H9 (cell line): ENCODE results near the gene KIF5C. TPM values are rescaled to one million over a fixed set of nuclear protein-coding genes. Genes with fewer than 3 reads are reported as not detected.

Experiments used
- DNase-seq: peaks from one replicate; pipeline ENCODE4 v3.0.0-alpha.2; 2017
- H2AFZ ChIP-seq: one replicate; pipeline ENCODE4 v1.6.1; 2013; ENCODE audit warnings: mild to moderate bottlenecking, low read length, control low read depth, moderate library complexity
- H2AK5ac ChIP-seq: 2 replicates; pipeline ENCODE4 v1.6.1; 2013; ENCODE audit warnings: low read length, control low read depth, mixed read lengths; ENCODE audit not compliant: insufficient read length
- H2BK120ac ChIP-seq: one replicate; pipeline ENCODE4 v1.6.1; 2013; ENCODE audit warnings: low read depth, mild to moderate bottlenecking, low read length, control low read depth, inconsistent platforms; ENCODE audit not compliant: poor library complexity, severe bottlenecking
- H2BK12ac ChIP-seq: 2 replicates; pipeline ENCODE4 v1.6.1; 2013; ENCODE audit warnings: low read length, control low read depth, mixed read lengths, low read depth; ENCODE audit not compliant: insufficient read length
- H2BK15ac ChIP-seq: 2 replicates; pipeline ENCODE4 v1.6.1; 2013; ENCODE audit warnings: low read depth, low read length, control low read depth
- H2BK20ac ChIP-seq: one replicate; pipeline ENCODE4 v1.6.1; 2013; ENCODE audit warnings: low read depth, mild to moderate bottlenecking, low read length, control low read depth, inconsistent platforms; ENCODE audit not compliant: poor library complexity, severe bottlenecking
- H2BK5ac ChIP-seq: 2 replicates; pipeline ENCODE4 v1.6.1; 2013; ENCODE audit warnings: low read length, control low read depth, mixed read lengths; ENCODE audit not compliant: insufficient read length
- H3K14ac ChIP-seq: 2 replicates; pipeline ENCODE4 v1.6.1; 2013; ENCODE audit warnings: low read length, control low read depth; ENCODE audit not compliant: insufficient read depth
- H3K18ac ChIP-seq: 2 replicates; pipeline ENCODE4 v1.6.1; 2013; ENCODE audit warnings: low read depth, mild to moderate bottlenecking, mixed read lengths, low read length, control low read depth; ENCODE audit not compliant: insufficient read length
- H3K23ac ChIP-seq: 2 replicates; pipeline ENCODE4 v1.6.1; 2013; ENCODE audit warnings: low read length, control low read depth, mixed read lengths, low read depth; ENCODE audit not compliant: insufficient read length
- H3K23me2 ChIP-seq: 2 replicates; pipeline ENCODE4 v1.6.1; 2013; ENCODE audit warnings: low read depth, mild to moderate bottlenecking, mixed read lengths, low read length, control low read depth; ENCODE audit not compliant: insufficient read length, poor library complexity, severe bottlenecking
- H3K27ac ChIP-seq: 2 replicates; pipeline ENCODE4 v1.5.1; 2013; ENCODE audit warnings: low read length, control low read depth, mixed read lengths, low read depth; ENCODE audit not compliant: insufficient read length
- H3K27me3 ChIP-seq: 2 replicates; pipeline ENCODE4 v1.6.1; 2013; ENCODE audit warnings: low read length, control low read depth, inconsistent platforms; ENCODE audit not compliant: insufficient read depth
- H3K4ac ChIP-seq: 2 replicates; pipeline ENCODE4 v1.6.1; 2013; ENCODE audit warnings: low read depth, mild to moderate bottlenecking, control low read depth, inconsistent platforms, low read length, moderate library complexity
- H3K4me1 ChIP-seq: 2 replicates; pipeline ENCODE4 v1.6.1; 2013; ENCODE audit warnings: low read length, control low read depth, inconsistent platforms; ENCODE audit not compliant: insufficient read depth
- H3K4me2 ChIP-seq: 2 replicates; pipeline ENCODE4 v1.6.1; 2013; ENCODE audit warnings: low read length, control low read depth, mixed read lengths; ENCODE audit not compliant: insufficient read length, insufficient read depth
- H3K56ac ChIP-seq: 2 replicates; pipeline ENCODE4 v1.6.1; 2013; ENCODE audit warnings: low read depth, mild to moderate bottlenecking, mixed read lengths, low read length, control low read depth; ENCODE audit not compliant: insufficient read length
- H3K79me1 ChIP-seq: 2 replicates; pipeline ENCODE4 v1.6.1; 2013; ENCODE audit warnings: low read depth, mild to moderate bottlenecking, moderate library complexity, low read length, control low read depth, inconsistent platforms; ENCODE audit not compliant: insufficient read depth, poor library complexity, severe bottlenecking
- H3K79me2 ChIP-seq: 2 replicates; pipeline ENCODE4 v1.6.1; 2013; ENCODE audit warnings: low read length, control low read depth, inconsistent platforms; ENCODE audit not compliant: insufficient read depth
- H3K9ac ChIP-seq: 2 replicates; pipeline ENCODE4 v1.6.1; 2013; ENCODE audit warnings: low read length, control low read depth, mixed read lengths; ENCODE audit not compliant: insufficient read length; ENCODE audit errors: extremely low read depth
- H3K9me3 ChIP-seq: one replicate; pipeline ENCODE4 v1.6.1; 2013; ENCODE audit warnings: low read depth, low read length, inconsistent platforms; ENCODE audit not compliant: control insufficient read depth
- H3T11ph ChIP-seq: one replicate; pipeline ENCODE4 v1.6.1; 2013; ENCODE audit warnings: mild to moderate bottlenecking, low read length, control low read depth, inconsistent platforms
- H4K20me1 ChIP-seq: one replicate; pipeline ENCODE4 v1.6.1; 2013; ENCODE audit not compliant: control insufficient read depth, insufficient read length, insufficient read depth
- H4K5ac ChIP-seq: 2 replicates; pipeline ENCODE4 v1.6.1; 2013; ENCODE audit warnings: low read depth, mild to moderate bottlenecking, mixed read lengths, low read length, control low read depth; ENCODE audit not compliant: insufficient read length
- H4K8ac ChIP-seq: replicated peaks from 2 replicates; pipeline ENCODE4 v1.6.1; 2013; ENCODE audit warnings: low read length, control low read depth, mixed read lengths, low read depth; ENCODE audit not compliant: insufficient read length
- H4K91ac ChIP-seq: 2 replicates; pipeline ENCODE4 v1.6.1; 2013; ENCODE audit warnings: low read depth, mild to moderate bottlenecking, moderate library complexity, mixed read lengths, low read length, control low read depth; ENCODE audit not compliant: insufficient read length
- H3K27ac Mint-ChIP-seq, 3 experiments: 2 replicates in 2 of 3; 3 replicates in 1 of 3; pipeline ENCODE4 v1.8.0; 2020 to 2021; ENCODE audit warnings: mixed read lengths in 3 of 3, mild to moderate bottlenecking in 1 of 3, moderate library complexity in 1 of 3
- H3K27me3 Mint-ChIP-seq: 2 replicates; pipeline ENCODE4 v1.8.0; 2021; ENCODE audit warnings: low read depth, mild to moderate bottlenecking, moderate library complexity, mixed read lengths
- H3K36me3 Mint-ChIP-seq, 3 experiments: 2 replicates in 2 of 3; 3 replicates in 1 of 3; pipeline ENCODE4 v1.8.0; 2020 to 2021; ENCODE audit warnings: low read depth in 3 of 3, mixed read lengths in 3 of 3; ENCODE audit not compliant: insufficient read depth in 1 of 3
- H3K4me1 Mint-ChIP-seq, 2 experiments: 2 replicates each; pipeline ENCODE4 v1.8.0; 2020; ENCODE audit warnings: mixed read lengths in 2 of 2
- H3K4me3 Mint-ChIP-seq, 2 experiments: 2 replicates in 1 of 2; 3 replicates in 1 of 2; pipeline ENCODE4 v1.8.0; 2020 to 2021; ENCODE audit warnings: mild to moderate bottlenecking in 2 of 2, mixed read lengths in 2 of 2, moderate library complexity in 1 of 2
- H3K9me3 Mint-ChIP-seq, 2 experiments: 2 replicates in 1 of 2; 3 replicates in 1 of 2; pipeline ENCODE4 v1.8.0; 2020; ENCODE audit warnings: mild to moderate bottlenecking in 2 of 2, mixed read lengths in 2 of 2, moderate library complexity in 1 of 2
- CTCF ChIP-seq: fragments of 200-600 bp; sonication (generic); conservative IDR thresholded peaks from 3 replicates; pipeline ENCODE4 v1.8.0; 2021; ENCODE audit warnings: antibody characterized with exemption, mild to moderate bottlenecking
- WGBS: extraction: QIAGEN DNeasy Blood & Tissue Kit; methylation state at CpG from one replicate; pipeline ENCODE4 v1.1.7; 2013; ENCODE audit warnings: missing lambda C conversion rate, low lambda C conversion rate, mixed read lengths; ENCODE audit not compliant: insufficient read length; ENCODE audit errors: extremely low coverage; 5-methylcytosine and 5-hydroxymethylcytosine counted together
- total RNA-seq: library from RNA; stranded (reverse); gene quantifications from 2 replicates; pipeline ENCODE4 v1.2.1, GENCODE V29; 2021

Gene KIF5C
- total RNA-seq, 1 experiment from 2014 or later = 52.9 TPM

GRCh38 chr2:149002378-149002890, 127.4 kb downstream of the KIF5C start:
- Histone ChIP-seq H4K91ac (no peak overlapping the region), H3K23ac (no peak overlapping the region)

More at GRCh38 chr2:149002378-149002890, 127.4 kb downstream of the KIF5C start:
- H4K5ac ChIP-seq = no peak overlapping the region
- no peak overlapping the region for H2BK20ac ChIP-seq
- Mint-ChIP-seq H3K9me3 (peaks cover 6 to 25% of the 10 kb centered on the region in 2 experiments), H3K27me3 (no peaks in the 10 kb centered on the region), H3K36me3 (peaks cover 57 to 67% (median 60%) of the 10 kb centered on the region in 3 experiments), H3K4me1 (peaks cover 58 to 59% of the 10 kb centered on the region in 2 experiments), H3K4me3 (no peak overlapping the region), H3K27ac (peak overlapping the region in 2 of 3 experiments; percentile 1 to 65; a peak in 4 of 7 replicates)
- no peak overlapping the region for H3K18ac ChIP-seq
- H2BK15ac ChIP-seq = no peak overlapping the region
- H2AFZ ChIP-seq = no peak overlapping the region
- H4K8ac ChIP-seq = no peak overlapping the region
- no peak for TF ChIP-seq CTCF
- no peaks in the 10 kb centered on the region for H3K27me3 ChIP-seq
- 100% methylated on average over 3 of the region's 14 CpGs for WGBS
- peaks cover 13% of the 10 kb centered on the region for H3K9me3 ChIP-seq
- no peak for DNase-seq
- no peak overlapping the region for H3K4me2 ChIP-seq
- no peak overlapping the region for H2BK5ac ChIP-seq
- H3K4me1 ChIP-seq = peaks cover 16% of the 10 kb centered on the region
- H3K79me1 ChIP-seq = no peaks in the 10 kb centered on the region
- no peak overlapping the region for H3K56ac ChIP-seq
- H3K79me2 ChIP-seq = no peaks in the 10 kb centered on the region
- no peak overlapping the region for H3T11ph ChIP-seq
- no peak overlapping the region for H3K14ac ChIP-seq
- H2AK5ac ChIP-seq = no peak overlapping the region
- no peak overlapping the region for H3K27ac ChIP-seq
- H2BK120ac ChIP-seq = no peak overlapping the region
- H2BK12ac ChIP-seq = no peak overlapping the region
- H3K4ac ChIP-seq = no peak overlapping the region
- peaks cover 3% of the 10 kb centered on the region for H3K23me2 ChIP-seq
- H4K20me1 ChIP-seq = no peaks in the 10 kb centered on the region
- no peak overlapping the region for H3K9ac ChIP-seq
